Activated T-cell treated with anti-CD3 and anti-CD28 coated beads, Interleukin-2, amount 50 U/mL, for 4 hours (primary cell): ENCODE results near the gene SLC26A11. TPM values are rescaled to one million over a fixed set of nuclear protein-coding genes. Genes with fewer than 3 reads are reported as not detected.
"Not testable (repeated sequence)": the region's sequence is repeated elsewhere in the genome, so short reads cannot be mapped to it uniquely, and the experiment has no call there.

Source experiments
- ATAC-seq, 2 donors: fragments of 200-7000 bp; cut with Tn5 transposase; one replicate each; pipeline ENCODE4 v1.10.0; 2021
- DNase-seq: peaks from one replicate; pipeline ENCODE4 v3.0.0-alpha.2; 2020
- H3K27me3 Mint-ChIP-seq: one replicate; pipeline ENCODE4 v1.8.0; 2021; ENCODE audit warnings: low read depth, mixed read lengths
- H3K36me3 Mint-ChIP-seq: one replicate; pipeline ENCODE4 v1.8.0; 2022; ENCODE audit warnings: mixed read lengths; ENCODE audit not compliant: insufficient read depth
- H3K4me1 Mint-ChIP-seq: one replicate; pipeline ENCODE4 v1.8.0; 2021; ENCODE audit warnings: low read depth, mixed read lengths
- H3K4me3 Mint-ChIP-seq: one replicate; pipeline ENCODE4 v1.8.0; 2021; ENCODE audit warnings: mild to moderate bottlenecking, moderate library complexity, mixed read lengths
- H3K9me3 Mint-ChIP-seq: one replicate; pipeline ENCODE4 v1.8.0; 2021; ENCODE audit warnings: mixed read lengths
- total RNA-seq, 3 donors: library from RNA; stranded (reverse); gene quantifications; one replicate each; pipeline ENCODE4 v1.2.1, GENCODE V29; 2021

The SLC26A11 gene
- total RNA-seq, 3 donors from 2014 or later = 15.8 to 16.5 (median 16.4) TPM

- ATAC-seq = no peak
- Mint-ChIP-seq H3K9me3 (peaks cover 12% of the 10 kb centered on the region), H3K4me1 (no peaks in the 10 kb centered on the region), H3K27me3 (no peaks in the 10 kb centered on the region), H3K4me3 (no peak overlapping the region), H3K36me3 (peaks cover 43% of the 10 kb centered on the region)
- no peak for DNase-seq
Measured at GRCh38 chr17:80232438-80232837, 12.2 kb downstream of the SLC26A11 start.

GRCh38 chr17:80233202-80233601 is 13.0 kb downstream of the SLC26A11 start:
- H3K36me3 Mint-ChIP-seq = peaks cover 43% of the 10 kb centered on the region
- H3K27me3 Mint-ChIP-seq = no peaks in the 10 kb centered on the region
- ATAC-seq (no peak), DNase-seq (no peak)
- no peaks in the 10 kb centered on the region for H3K4me1 Mint-ChIP-seq
- no peak overlapping the region for H3K4me3 Mint-ChIP-seq
- H3K9me3 Mint-ChIP-seq = peaks cover 12% of the 10 kb centered on the region

GRCh38 chr17:80236911-80237310 is 16.7 kb downstream of the SLC26A11 start:
- Mint-ChIP-seq H3K27me3 (no peaks in the 10 kb centered on the region), H3K36me3 (peaks cover 38% of the 10 kb centered on the region), H3K4me1 (no peaks in the 10 kb centered on the region), H3K9me3 (peaks cover 6% of the 10 kb centered on the region), H3K4me3 (no peak overlapping the region)
- no peak for ATAC-seq
- DNase-seq = no peak

- peaks cover 33% of the 10 kb centered on the region for H3K36me3 Mint-ChIP-seq
- no peaks in the 10 kb centered on the region for H3K27me3 Mint-ChIP-seq
- H3K4me3 Mint-ChIP-seq = no peak overlapping the region
- no peak for ATAC-seq
- no peak for DNase-seq
- H3K9me3 Mint-ChIP-seq = peaks cover 4% of the 10 kb centered on the region
- H3K4me1 Mint-ChIP-seq = no peaks in the 10 kb centered on the region
Measured at GRCh38 chr17:80237386-80237785, 17.2 kb downstream of the SLC26A11 start.

- no peak overlapping the region for H3K4me3 Mint-ChIP-seq
- no peak for ATAC-seq
- no peaks in the 10 kb centered on the region for H3K9me3 Mint-ChIP-seq
- no peaks in the 10 kb centered on the region for H3K27me3 Mint-ChIP-seq
- DNase-seq = no peak
- H3K4me1 Mint-ChIP-seq = no peaks in the 10 kb centered on the region
- H3K36me3 Mint-ChIP-seq = peaks cover 13% of the 10 kb centered on the region
Measured at GRCh38 chr17:80242505-80242904, 22.3 kb downstream of the SLC26A11 start.

GRCh38 chr17:80243526-80244433 is 23.6 kb downstream of the SLC26A11 start:
- H3K9me3 Mint-ChIP-seq = no peaks in the 10 kb centered on the region
- no peak overlapping the region for H3K4me3 Mint-ChIP-seq
- DNase-seq = no peak
- no peak for ATAC-seq
- H3K27me3 Mint-ChIP-seq = no peaks in the 10 kb centered on the region
- no peaks in the 10 kb centered on the region for H3K4me1 Mint-ChIP-seq
- peaks cover 9% of the 10 kb centered on the region for H3K36me3 Mint-ChIP-seq

- not testable (repeated sequence) for H3K27me3 Mint-ChIP-seq, H3K9me3 Mint-ChIP-seq, H3K4me1 Mint-ChIP-seq, ATAC-seq, H3K4me3 Mint-ChIP-seq, DNase-seq, H3K36me3 Mint-ChIP-seq
Measured at GRCh38 chr17:80244448-80244847, 24.2 kb downstream of the SLC26A11 start.

- ATAC-seq (no peak), DNase-seq (no peak)
- Mint-ChIP-seq H3K27me3 (no peaks in the 10 kb centered on the region), H3K9me3 (no peaks in the 10 kb centered on the region), H3K36me3 (peaks cover 9% of the 10 kb centered on the region), H3K4me1 (no peaks in the 10 kb centered on the region), H3K4me3 (no peak overlapping the region)
Measured at GRCh38 chr17:80244871-80245509, 24.8 kb downstream of the SLC26A11 start.

- Mint-ChIP-seq H3K4me1 (no peaks in the 10 kb centered on the region), H3K9me3 (no peaks in the 10 kb centered on the region), H3K27me3 (no peaks in the 10 kb centered on the region), H3K36me3 (peaks cover 9% of the 10 kb centered on the region), H3K4me3 (no peak overlapping the region)
- DNase-seq (no peak), ATAC-seq (no peak)
Measured at GRCh38 chr17:80245566-80246265, 25.5 kb downstream of the SLC26A11 start.

- Mint-ChIP-seq H3K4me1 (no peaks in the 10 kb centered on the region), H3K9me3 (no peaks in the 10 kb centered on the region), H3K36me3 (peaks cover 11% of the 10 kb centered on the region), H3K27me3 (no peaks in the 10 kb centered on the region), H3K4me3 (no peak overlapping the region)
- DNase-seq = no peak
- no peak for ATAC-seq
Measured at GRCh38 chr17:80246266-80246681, 26.0 kb downstream of the SLC26A11 start.

GRCh38 chr17:80246726-80247125 is 26.5 kb downstream of the SLC26A11 start:
- H3K4me3 Mint-ChIP-seq = no peak overlapping the region
- peaks cover 8% of the 10 kb centered on the region for H3K36me3 Mint-ChIP-seq
- no peak for ATAC-seq
- H3K4me1 Mint-ChIP-seq = no peaks in the 10 kb centered on the region
- no peaks in the 10 kb centered on the region for H3K9me3 Mint-ChIP-seq
- no peaks in the 10 kb centered on the region for H3K27me3 Mint-ChIP-seq
- no peak for DNase-seq

- Mint-ChIP-seq H3K27me3 (no peaks in the 10 kb centered on the region), H3K9me3 (no peaks in the 10 kb centered on the region), H3K4me3 (no peak overlapping the region), H3K4me1 (peaks cover 2% of the 10 kb centered on the region), H3K36me3 (peaks cover 8% of the 10 kb centered on the region)
- DNase-seq (no peak), ATAC-seq (no peak)
Measured at GRCh38 chr17:80247561-80247960, 27.3 kb downstream of the SLC26A11 start.

- Mint-ChIP-seq H3K4me1 (peaks cover 9% of the 10 kb centered on the region), H3K4me3 (no peak overlapping the region), H3K36me3 (peaks cover 5% of the 10 kb centered on the region), H3K9me3 (no peaks in the 10 kb centered on the region), H3K27me3 (no peaks in the 10 kb centered on the region)
- DNase-seq (no peak), ATAC-seq (no peak)
Measured at GRCh38 chr17:80248001-80248893, 28.0 kb downstream of the SLC26A11 start.
